CD14-positive monocyte (primary cell): ENCODE results near the gene ACKR1. TPM values are rescaled to one million over a fixed set of nuclear protein-coding genes. Genes with fewer than 3 reads are reported as not detected.

ENCODE experiments used
- DNase-seq, 3 donors: peaks; one replicate each; pipeline ENCODE4 v3.0.0-alpha.2; 2011 to 2022
- H2AFZ ChIP-seq: 2 replicates; pipeline ENCODE4 v1.6.0; 2012; ENCODE audit warnings: mild to moderate bottlenecking, low read depth, low read length, inconsistent platforms; ENCODE audit not compliant: insufficient read depth, poor library complexity, severe bottlenecking
- H3K27ac ChIP-seq, 2 donors: 1 replicate in 1 of 2; 2 replicates in 1 of 2; pipeline ENCODE4 v1.5.1; 2012 to 2013; ENCODE audit warnings: low read length in 2 of 2, control low read depth in 1 of 2, inconsistent platforms in 1 of 2, low read depth in 1 of 2, mild to moderate bottlenecking in 1 of 2
- H3K27me3 ChIP-seq, 2 donors: one replicate each; pipeline versions ENCODE4 v1.6.0 to v1.6.1; 2011 to 2013; ENCODE audit warnings: low read length in 2 of 2; ENCODE audit not compliant: control insufficient read depth in 2 of 2, insufficient read depth in 2 of 2
- H3K36me3 ChIP-seq, 2 donors: replicated peaks in 1 of 2; 1 replicate in 1 of 2; 2 replicates in 1 of 2; pipeline versions ENCODE4 v1.5.1 to v1.6.1; 2012 to 2013; ENCODE audit warnings: low read length in 2 of 2, control low read depth in 1 of 2, inconsistent platforms in 1 of 2, mild to moderate bottlenecking in 1 of 2; ENCODE audit not compliant: insufficient read depth in 2 of 2, control insufficient read depth in 1 of 2
- H3K4me1 ChIP-seq, 2 donors: 1 replicate in 1 of 2; 2 replicates in 1 of 2; pipeline versions ENCODE4 v1.5.1 to v1.6.1; 2012 to 2013; ENCODE audit warnings: low read length in 2 of 2, control low read depth in 1 of 2, inconsistent platforms in 1 of 2, mild to moderate bottlenecking in 1 of 2, moderate library complexity in 1 of 2; ENCODE audit not compliant: insufficient read depth in 2 of 2, control insufficient read depth in 1 of 2
- H3K4me2 ChIP-seq: replicated peaks from 2 replicates; pipeline ENCODE3; 2012; ENCODE audit warnings: low read length, moderate library complexity, mild to moderate bottlenecking; ENCODE audit not compliant: poor library complexity, severe bottlenecking; ENCODE audit errors: extremely low read depth
- H3K4me3 ChIP-seq, 3 experiments: fragments of 200-600 bp in 1 of 3; sonication (generic) in 1 of 3; replicated peaks in 1 of 3; 1 replicate in 2 of 3; 2 replicates in 1 of 3; pipeline ENCODE4 v1.5.1; 2011 to 2013; ENCODE audit warnings: low read length in 3 of 3, mild to moderate bottlenecking in 3 of 3, control low read depth in 2 of 3, low read depth in 2 of 3, inconsistent platforms in 1 of 3, moderate library complexity in 1 of 3
- H3K79me2 ChIP-seq: 2 replicates; pipeline ENCODE4 v1.6.0; 2012; ENCODE audit warnings: mild to moderate bottlenecking, control low read depth, inconsistent platforms, low read length, moderate library complexity; ENCODE audit not compliant: insufficient read depth
- H3K9ac ChIP-seq: 2 replicates; pipeline ENCODE4 v1.6.0; 2017; ENCODE audit warnings: low read length, mild to moderate bottlenecking; ENCODE audit not compliant: insufficient read depth, poor library complexity, severe bottlenecking
- H3K9me3 ChIP-seq, 2 donors: replicated peaks in 1 of 2; 1 replicate in 1 of 2; 2 replicates in 1 of 2; pipeline versions ENCODE4 v1.5.1 to v1.6.1; 2012 to 2013; ENCODE audit warnings: low read length in 2 of 2, control low read depth in 1 of 2; ENCODE audit not compliant: control insufficient read depth in 1 of 2, insufficient read depth in 1 of 2
- H4K20me1 ChIP-seq: 2 replicates; pipeline ENCODE4 v1.6.0; 2012; ENCODE audit warnings: mild to moderate bottlenecking, low read length, control low read depth, moderate library complexity; ENCODE audit not compliant: insufficient read depth
- H3K27ac Mint-ChIP-seq, 7 donors: one replicate each; pipeline ENCODE4 v1.8.0; 2020; ENCODE audit warnings: mild to moderate bottlenecking in 7 of 7, mixed read lengths in 7 of 7, moderate library complexity in 6 of 7, inconsistent platforms in 2 of 7
- H3K27me3 Mint-ChIP-seq, 3 donors: one replicate each; pipeline ENCODE4 v1.8.0; 2021 to 2022; ENCODE audit warnings: low read depth in 3 of 3, mild to moderate bottlenecking in 3 of 3, mixed read lengths in 3 of 3, moderate library complexity in 3 of 3, inconsistent platforms in 1 of 3
- H3K36me3 Mint-ChIP-seq, 2 donors: one replicate each; pipeline ENCODE4 v1.8.0; 2020; ENCODE audit warnings: mixed read lengths in 2 of 2, inconsistent platforms in 1 of 2, mild to moderate bottlenecking in 1 of 2
- H3K4me1 Mint-ChIP-seq: one replicate; pipeline ENCODE4 v1.8.0; 2020; ENCODE audit warnings: mild to moderate bottlenecking, mixed read lengths
- H3K4me3 Mint-ChIP-seq, 2 donors: one replicate each; pipeline ENCODE4 v1.8.0; 2020; ENCODE audit warnings: mild to moderate bottlenecking in 2 of 2, mixed read lengths in 2 of 2, moderate library complexity in 1 of 2
- H3K9me3 Mint-ChIP-seq, 7 donors: one replicate each; pipeline ENCODE4 v1.8.0; 2020 to 2022; ENCODE audit warnings: mixed read lengths in 7 of 7, mild to moderate bottlenecking in 6 of 7, moderate library complexity in 6 of 7, inconsistent platforms in 2 of 7
- CTCF ChIP-seq: fragments of 200-600 bp; IDR thresholded peaks from one replicate; pipeline ENCODE4 v1.8.0; 2022; ENCODE audit warnings: antibody characterized with exemption, mild to moderate bottlenecking
- WGBS: methylation state at CpG from one replicate; pipeline ENCODE4 v1.1.5; 2013; ENCODE audit warnings: missing lambda C conversion rate; ENCODE audit not compliant: insufficient coverage; 5-methylcytosine and 5-hydroxymethylcytosine counted together
- intact Hi-C, 2 donors: fragments of 100-400 bp; cut with micrococcal nuclease; formaldehyde crosslinking; loops; one replicate each; pipeline versions ENCODE4 v1.15.0 to v1.15.1; 2023
- polyA plus RNA-seq, 3 donors: library from polyadenylated mRNA; depleted of rRNA in 1 of 3; unstranded in 2 of 3; stranded (reverse) in 1 of 3; fragments of 300-500 nt in 2 of 3; fragments of >200 nt in 1 of 3; fragmentation: Illumina TruSeq in 2 of 3; gene quantifications; 1 replicate in 2 of 3; 2 replicates in 1 of 3; pipeline ENCODE4 v1.2.3, GENCODE V29; 2012 to 2021

Gene ACKR1
- polyA plus RNA-seq, 3 donors, result 0.14 TPM; not detected in 2

GRCh38 chr1:159223004-159223403 is 18.3 kb downstream of the ACKR1 start:
- 83% methylated on average over 1 of the region's 2 CpGs for WGBS
- no peak overlapping the region for H3K27ac Mint-ChIP-seq

GRCh38 chr1:159228554-159228953 is 23.9 kb downstream of the ACKR1 start:
- no peak for TF ChIP-seq CTCF
- no peak for DNase-seq
- Histone ChIP-seq H3K36me3 (no peaks in the 10 kb centered on the region), H4K20me1 (no peaks in the 10 kb centered on the region), H3K4me2 (no peak overlapping the region), H3K4me3 (no peak overlapping the region), H2AFZ (no peak overlapping the region), H3K4me1 (no peaks in the 10 kb centered on the region), H3K79me2 (no peaks in the 10 kb centered on the region), H3K27ac (no peak overlapping the region), H3K9me3 (no peaks in the 10 kb centered on the region), H3K9ac (no peak overlapping the region), H3K27me3 (no peaks in the 10 kb centered on the region)
- Mint-ChIP-seq H3K4me3 (no peak overlapping the region), H3K27me3 (peaks cover 0 to 5% (median 1%) of the 10 kb centered on the region in 3 donors), H3K4me1 (no peaks in the 10 kb centered on the region), H3K9me3 (peaks cover 0 to 3% (median 2%) of the 10 kb centered on the region in 7 donors), H3K36me3 (peaks cover 0 to 3% of the 10 kb centered on the region in 2 donors), H3K27ac (no peak overlapping the region)
- intact Hi-C loops, result no loop called here
- no CpG with 5 or more reads among the region's 2 CpGs for WGBS

More at GRCh38 chr1:159223004-159223403, 18.3 kb downstream of the ACKR1 start:
- Histone ChIP-seq H2AFZ (no peak overlapping the region), H3K36me3 (no peaks in the 10 kb centered on the region), H3K4me1 (no peaks in the 10 kb centered on the region), H3K27ac (no peak overlapping the region), H3K9me3 (no peaks in the 10 kb centered on the region), H4K20me1 (no peaks in the 10 kb centered on the region), H3K4me3 (no peak overlapping the region), H3K79me2 (no peaks in the 10 kb centered on the region), H3K9ac (no peak overlapping the region), H3K27me3 (no peaks in the 10 kb centered on the region), H3K4me2 (no peak overlapping the region)
- no peaks in the 10 kb centered on the region for H3K4me1 Mint-ChIP-seq
- H3K36me3 Mint-ChIP-seq, result no peaks in the 10 kb centered on the region
- peaks cover 1 to 4% (median 4%) of the 10 kb centered on the region in 3 donors for H3K27me3 Mint-ChIP-seq
- intact Hi-C loops, result no loop called here
- no peak for DNase-seq
- TF ChIP-seq CTCF, result no peak
- no peak overlapping the region for H3K4me3 Mint-ChIP-seq
- H3K9me3 Mint-ChIP-seq, result peaks cover 0 to 2% (median 0%) of the 10 kb centered on the region in 7 donors
